T47D (cell line): ENCODE data around the gene CACNA1D.

Source experiments
- DNase-seq, 2 experiments: peaks; one replicate each; pipeline versions ENCODE4 v3.0.0 to v3.0.0-alpha.2; 2011 to 2012; ENCODE audit warnings: low read depth in 1 of 2, low spot score in 1 of 2
- JUND ChIP-seq: IDR thresholded peaks from 2 replicates; pipeline ENCODE4 v1.6.1; 2012; ENCODE audit warnings: low read depth
- in situ Hi-C: cut with HindIII; loops from 2 replicates; pipeline ENCODE4 v1.10.0; 2016; ENCODE audit warnings: low sequenced_read_pairs, low pct_unique_long_range_greater_than_20kb

Gene CACNA1D

DNA sequence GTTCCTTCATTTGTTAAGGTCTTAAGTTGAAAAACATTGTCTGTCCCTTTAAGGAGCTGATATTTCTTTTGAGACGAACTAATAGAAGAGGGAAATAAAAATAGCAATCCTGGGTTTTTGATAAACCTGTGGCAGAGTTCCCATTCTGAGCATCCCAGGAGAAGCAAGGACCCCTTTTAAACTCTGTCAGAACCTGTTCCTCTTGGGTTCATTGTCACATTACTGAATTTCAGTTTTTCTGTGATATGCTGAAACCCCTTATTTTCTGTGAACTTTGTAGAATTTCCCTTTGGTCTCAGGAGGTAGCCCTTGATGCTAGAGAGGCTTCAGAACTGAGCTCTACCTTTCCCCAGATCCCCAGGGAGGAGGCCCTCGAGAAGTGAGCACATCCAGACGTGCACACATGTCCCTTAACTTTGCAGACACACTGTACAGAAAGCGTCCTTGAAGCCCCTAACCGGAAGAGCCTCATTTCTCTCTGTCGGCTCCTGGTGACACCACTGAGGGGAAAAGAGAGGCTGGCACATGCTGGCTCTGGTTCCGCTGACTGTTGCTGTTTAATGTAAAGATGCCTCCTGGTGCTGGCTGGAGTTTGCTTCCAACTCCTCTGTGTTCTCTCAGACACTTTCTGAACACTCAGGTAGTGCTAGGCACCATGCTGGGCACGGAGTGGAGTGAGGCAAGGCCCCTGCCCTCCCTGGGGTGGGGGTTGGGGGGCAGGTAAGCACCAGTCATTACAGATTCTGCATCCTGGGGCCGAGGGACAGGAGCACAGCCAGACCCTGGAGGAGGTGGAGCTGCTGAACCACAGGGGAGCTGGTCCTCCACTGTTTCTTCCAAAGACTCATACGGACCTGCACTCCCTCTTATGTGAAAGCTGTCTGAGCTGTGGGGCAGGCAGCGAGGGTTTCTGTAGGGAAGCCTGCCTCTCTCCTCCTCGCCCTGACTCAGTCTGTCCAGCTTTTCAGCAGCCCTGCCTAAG lies 274.4 kb downstream of the CACNA1D start:
- TF ChIP-seq JUND: no peak
- no peak for DNase-seq
- in situ Hi-C loops: no loop called here

DNA sequence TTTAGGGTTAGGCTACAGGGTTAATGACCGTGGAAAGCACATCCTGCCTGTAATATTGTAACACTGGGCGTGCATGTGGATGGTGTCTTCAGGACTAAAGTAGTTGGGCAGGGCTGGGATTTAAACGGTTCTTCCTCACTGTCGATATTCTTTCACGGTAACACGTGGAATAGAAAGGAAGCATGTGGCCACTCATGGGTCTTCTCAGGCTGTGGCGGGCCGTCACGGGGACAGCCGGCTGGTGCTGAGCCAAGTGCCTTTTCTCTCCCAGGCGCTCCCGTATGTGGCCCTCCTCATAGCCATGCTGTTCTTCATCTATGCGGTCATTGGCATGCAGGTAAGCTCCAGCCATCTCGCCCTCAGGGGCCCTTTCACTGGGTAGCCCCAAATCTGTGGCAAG lies 278.2 kb downstream of the CACNA1D start:
- in situ Hi-C loops: no loop called here
- no peak for DNase-seq
- TF ChIP-seq JUND: no peak

DNA sequence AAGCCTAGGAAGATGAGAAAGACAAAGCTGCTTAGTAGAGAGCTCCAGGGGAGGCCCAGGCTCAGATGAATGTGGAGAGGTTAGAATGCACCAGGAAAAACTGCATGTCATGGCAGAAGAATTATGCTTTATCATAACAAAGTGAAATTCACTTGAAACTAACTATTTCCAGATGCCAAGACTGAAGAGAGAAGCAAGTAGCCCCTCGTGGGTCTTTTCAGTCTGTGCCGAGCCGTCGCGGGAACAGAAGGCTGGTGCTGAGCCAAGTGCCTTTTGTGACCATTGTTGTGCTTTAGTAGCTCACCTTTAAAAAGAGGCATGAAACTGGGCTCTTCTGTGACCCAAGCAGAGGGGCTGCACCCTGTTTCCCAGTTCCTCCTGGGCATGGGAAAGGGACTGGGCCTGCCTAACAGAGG lies 278.6 kb downstream of the CACNA1D start:
- in situ Hi-C loops: no loop called here
- DNase-seq: no peak
- no peak for TF ChIP-seq JUND

DNA sequence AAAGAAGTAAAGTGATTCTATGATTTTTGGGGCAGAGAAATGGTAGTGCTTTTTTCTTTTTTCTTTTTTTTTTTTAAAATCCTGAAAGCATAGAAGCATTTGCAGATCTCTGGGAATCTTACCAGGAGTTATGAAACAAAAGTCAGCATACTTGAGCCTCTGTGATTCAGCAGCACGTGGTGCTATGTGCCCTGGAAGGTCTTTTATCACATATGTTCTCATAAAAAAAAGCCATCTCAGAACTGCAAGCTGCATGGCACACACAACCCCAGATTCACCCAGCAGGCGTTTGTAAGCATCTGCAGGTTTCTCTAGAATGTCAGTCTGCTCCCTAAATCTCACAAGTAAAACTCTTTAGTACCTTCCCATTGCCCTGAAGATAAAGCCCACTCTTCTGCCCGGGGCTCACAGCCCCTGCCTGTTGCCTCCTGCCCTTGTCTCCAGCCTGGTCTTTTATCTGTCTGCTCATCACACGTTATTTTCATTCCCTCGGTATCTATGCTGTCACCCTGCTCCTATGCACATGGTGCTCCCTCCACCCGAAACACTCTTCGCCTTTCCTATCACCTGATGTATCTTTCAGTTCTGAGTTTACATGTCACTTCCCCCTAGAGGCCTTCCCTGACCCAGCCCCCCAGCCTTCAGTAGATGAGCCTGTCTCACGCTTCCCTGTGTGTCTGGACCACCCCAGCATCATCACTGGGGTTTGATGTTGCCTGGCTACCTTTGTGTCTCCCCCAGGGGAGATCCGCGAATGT lies 279.4 kb downstream of the CACNA1D start:
- no peak for DNase-seq
- in situ Hi-C loops: no loop called here
- no peak for TF ChIP-seq JUND

DNA sequence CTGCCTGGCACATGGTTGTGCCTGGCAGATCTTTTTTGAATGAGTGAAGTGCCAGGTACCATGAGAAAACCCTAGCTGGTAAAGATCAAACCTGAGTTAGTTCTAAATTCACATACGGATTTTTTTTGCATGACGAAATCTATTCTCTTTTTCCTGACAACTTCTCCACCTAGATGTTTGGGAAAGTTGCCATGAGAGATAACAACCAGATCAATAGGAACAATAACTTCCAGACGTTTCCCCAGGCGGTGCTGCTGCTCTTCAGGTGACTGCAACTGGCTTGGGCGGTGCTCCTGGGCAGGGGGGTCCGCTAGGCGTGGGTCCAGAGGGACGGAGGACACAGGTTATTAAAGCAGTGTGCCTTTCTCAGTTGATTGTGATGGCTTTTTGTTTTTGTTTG lies 280.0 kb downstream of the CACNA1D start:
- no peak for TF ChIP-seq JUND
- DNase-seq: no peak
- in situ Hi-C loops: no loop called here

DNA sequence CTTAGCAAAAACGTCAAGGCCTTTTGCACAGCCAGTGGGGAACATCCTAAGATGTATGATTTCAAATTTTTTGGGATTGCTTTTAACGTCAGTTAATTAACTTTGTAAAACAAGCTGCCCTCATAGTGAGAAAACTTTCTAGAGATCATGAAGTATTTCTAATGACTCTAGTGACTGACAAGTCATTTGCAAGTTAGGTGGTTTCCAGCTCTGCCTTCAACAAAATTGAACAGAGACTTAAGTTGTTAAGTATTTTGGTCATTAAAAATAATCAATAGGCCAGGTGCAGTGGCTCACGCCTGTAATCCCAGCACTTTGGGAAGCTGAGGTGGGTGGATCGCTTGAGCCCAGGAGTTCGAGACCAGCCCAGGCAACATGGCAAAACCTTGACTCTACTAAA lies 280.6 kb downstream of the CACNA1D start:
- TF ChIP-seq JUND: no peak
- in situ Hi-C loops: no loop called here

DNA sequence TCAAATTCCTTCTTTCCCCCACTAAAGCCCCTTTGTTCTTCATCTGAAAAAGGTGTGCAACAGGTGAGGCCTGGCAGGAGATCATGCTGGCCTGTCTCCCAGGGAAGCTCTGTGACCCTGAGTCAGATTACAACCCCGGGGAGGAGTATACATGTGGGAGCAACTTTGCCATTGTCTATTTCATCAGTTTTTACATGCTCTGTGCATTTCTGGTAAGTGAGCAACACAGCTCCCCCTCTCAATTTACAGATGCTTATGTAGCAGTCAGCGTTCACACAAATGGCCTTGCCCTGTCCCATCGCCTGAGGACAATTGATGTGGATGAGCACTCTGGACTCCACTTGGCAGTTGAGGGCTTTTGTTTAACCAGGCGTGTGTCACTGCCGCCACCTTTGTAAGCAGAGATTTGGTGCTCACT lies 281.4 kb downstream of the CACNA1D start:
- DNase-seq: no peak
- in situ Hi-C loops: no loop called here
- no peak for TF ChIP-seq JUND

More for the DNA sequence above, 280.6 kb downstream of the CACNA1D start:
- no peak for DNase-seq

DNA sequence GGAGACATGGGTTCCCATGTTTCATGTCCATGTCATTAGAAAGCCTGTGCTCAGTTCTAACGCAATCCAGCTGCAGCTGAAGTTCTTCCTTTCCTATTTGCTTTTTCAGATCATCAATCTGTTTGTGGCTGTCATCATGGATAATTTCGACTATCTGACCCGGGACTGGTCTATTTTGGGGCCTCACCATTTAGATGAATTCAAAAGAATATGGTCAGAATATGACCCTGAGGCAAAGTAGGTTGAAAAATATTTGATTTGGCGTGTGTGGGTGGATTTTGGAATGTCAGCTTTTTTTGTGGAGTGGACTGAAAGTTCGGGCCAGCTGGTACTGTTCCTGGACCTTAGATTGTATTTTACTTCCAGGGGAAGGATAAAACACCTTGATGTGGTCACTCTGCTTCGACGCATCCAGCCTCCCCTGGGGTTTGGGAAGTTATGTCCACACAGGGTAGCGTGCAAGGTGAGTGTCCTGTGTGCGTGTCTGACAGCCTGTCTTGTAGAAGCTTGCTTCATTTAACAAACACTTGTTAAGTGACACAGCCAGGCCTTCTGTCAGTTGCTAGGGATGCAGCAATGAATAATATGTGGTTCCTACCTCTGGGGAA lies 282.2 kb downstream of the CACNA1D start:
- no peak for TF ChIP-seq JUND
- no peak for DNase-seq

DNA sequence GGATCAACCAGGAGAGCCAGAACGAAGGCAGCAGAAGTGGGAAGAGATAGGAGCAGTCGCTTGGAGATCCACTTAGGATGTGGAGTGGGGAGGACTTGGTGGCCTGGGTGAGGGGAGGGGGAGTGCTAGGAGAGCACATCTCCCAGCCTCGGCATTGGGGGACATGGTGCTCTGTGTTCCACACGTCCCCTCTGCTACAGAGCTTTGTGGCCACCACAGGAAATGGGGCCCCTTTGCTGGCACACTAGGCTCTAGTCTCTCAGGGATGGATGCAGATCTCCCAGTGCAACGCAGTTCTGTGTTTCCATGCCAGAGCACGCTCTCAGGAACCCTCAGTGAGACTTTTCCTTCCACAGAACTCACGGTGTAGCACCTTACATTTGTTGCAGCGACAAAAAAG lies 283.1 kb downstream of the CACNA1D start:
- in situ Hi-C loops: no loop called here
- no peak for TF ChIP-seq JUND
- DNase-seq: no peak

More for the DNA sequence above, 282.2 kb downstream of the CACNA1D start:
- in situ Hi-C loops: no loop called here

DNA sequence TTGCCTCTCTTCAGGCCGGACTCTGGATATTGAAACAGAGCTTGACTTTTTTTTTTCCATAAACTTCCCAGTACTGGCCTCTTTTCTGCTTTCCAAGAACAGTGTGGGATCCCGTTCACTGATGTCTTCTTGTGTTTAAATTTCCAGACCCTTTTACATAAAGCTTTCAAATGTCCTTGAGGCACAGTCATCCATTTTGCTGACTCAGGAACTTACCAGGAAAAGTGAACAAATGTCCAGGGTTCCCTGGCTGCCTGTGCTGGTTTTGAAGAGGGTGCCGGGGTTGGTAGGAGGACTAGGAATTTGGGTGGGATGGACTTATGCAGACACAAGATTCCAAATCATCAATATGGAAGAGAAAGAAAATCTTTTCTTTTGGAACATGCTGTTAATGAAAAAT lies 283.7 kb downstream of the CACNA1D start:
- in situ Hi-C loops: no loop called here
- DNase-seq: no peak
- TF ChIP-seq JUND: no peak

DNA sequence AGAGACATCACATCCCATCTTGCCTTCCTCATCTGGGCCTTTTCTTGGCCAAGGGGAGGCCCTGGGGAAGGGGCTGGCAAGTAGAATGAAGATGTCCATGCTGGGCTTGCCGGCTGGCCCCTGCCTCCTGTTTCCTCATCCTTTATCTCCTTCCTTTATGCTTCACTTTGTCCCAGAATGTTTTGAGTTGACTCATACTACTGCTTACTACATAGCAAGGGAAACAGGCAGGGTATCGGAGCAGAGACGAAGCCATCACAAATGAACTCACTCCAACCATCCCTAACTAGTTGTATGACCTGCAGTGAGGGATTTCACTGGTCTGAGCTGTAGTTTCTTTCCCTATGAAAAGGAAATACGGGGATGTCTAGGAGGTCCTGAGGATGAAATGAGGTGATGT lies 285.8 kb downstream of the CACNA1D start:
- no peak for DNase-seq
- no peak for TF ChIP-seq JUND
- in situ Hi-C loops: no loop called here

DNA sequence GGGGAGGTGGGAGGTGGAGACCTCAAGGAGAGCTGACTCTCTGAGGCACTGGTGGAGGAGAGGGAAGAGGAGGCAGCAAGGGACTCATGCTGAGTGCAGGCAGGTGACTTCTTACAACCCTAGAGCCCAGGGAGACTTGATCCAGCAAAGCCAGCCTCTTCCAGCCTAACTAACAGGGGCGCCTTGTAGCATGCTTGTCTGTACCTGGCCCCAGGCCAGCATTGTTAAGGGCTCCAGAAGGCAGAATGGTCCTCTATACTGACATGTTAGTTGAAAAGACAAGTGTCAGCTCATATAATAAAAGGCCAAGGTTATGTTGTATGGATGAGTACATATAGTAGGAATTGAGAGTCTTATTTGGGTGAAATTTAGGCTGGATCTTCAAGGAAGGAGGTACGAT lies 286.4 kb downstream of the CACNA1D start:
- in situ Hi-C loops: no loop called here
- no peak for DNase-seq
- TF ChIP-seq JUND: no peak

DNA sequence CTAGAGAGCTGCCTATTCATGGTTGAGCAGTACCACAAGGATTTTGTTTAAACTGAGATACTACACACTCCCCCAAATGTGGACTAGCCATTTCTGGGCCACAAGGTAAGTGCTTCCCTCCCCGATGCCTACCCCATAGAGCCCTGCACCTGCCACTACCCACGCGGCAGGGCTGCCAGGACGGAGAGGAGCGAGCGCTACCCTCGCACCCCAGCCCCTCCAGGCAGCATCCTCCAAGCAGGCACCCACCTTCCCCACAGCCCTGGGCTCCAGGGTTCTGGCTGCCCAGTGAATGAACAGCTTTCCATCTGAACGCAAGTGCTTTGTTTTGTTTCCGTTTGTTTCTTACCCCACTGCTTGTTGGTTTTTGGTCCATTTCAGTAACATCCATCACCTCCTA lies 292.6 kb downstream of the CACNA1D start:
- DNase-seq: no peak
- no peak for TF ChIP-seq JUND
- in situ Hi-C loops: no loop called here
